SH-SY5Y (cell line): ENCODE measurements around the gene TSC1.

Experiments used
- GATA2 ChIP-seq: IDR thresholded peaks from 2 replicates; pipeline ENCODE4 v1.6.1; 2011; ENCODE audit warnings: mild to moderate bottlenecking, low read depth, low read length
- GATA3 ChIP-seq: IDR thresholded peaks from 2 replicates; pipeline ENCODE4 v1.6.1; 2011; ENCODE audit warnings: low read depth, mild to moderate bottlenecking, low read length, moderate library complexity

DNA sequence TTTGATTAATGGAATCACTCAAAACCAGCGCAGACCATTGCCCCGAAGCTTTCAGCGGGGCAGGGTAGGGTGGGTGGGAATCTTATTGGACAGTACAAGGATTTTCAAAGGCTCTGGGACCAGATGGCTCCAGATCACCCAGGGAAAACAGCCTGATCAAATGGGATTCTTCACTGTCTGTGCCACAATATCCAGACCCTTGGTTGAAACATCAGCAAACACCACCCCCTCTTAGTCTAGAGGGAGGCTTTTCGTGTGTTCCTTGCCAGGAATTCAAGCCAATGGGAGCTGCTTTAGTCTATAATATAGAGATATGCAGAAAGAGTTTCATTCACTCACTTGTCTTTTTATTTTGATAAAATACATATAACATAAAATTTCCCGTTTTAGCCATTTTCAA, 35.7 kb upstream of the TSC1 start:
- TF ChIP-seq GATA3 (no peak), GATA2 (no peak)
